Measurements from ENCODE around the gene SETBP1.

SETBP1 gene

DNA sequence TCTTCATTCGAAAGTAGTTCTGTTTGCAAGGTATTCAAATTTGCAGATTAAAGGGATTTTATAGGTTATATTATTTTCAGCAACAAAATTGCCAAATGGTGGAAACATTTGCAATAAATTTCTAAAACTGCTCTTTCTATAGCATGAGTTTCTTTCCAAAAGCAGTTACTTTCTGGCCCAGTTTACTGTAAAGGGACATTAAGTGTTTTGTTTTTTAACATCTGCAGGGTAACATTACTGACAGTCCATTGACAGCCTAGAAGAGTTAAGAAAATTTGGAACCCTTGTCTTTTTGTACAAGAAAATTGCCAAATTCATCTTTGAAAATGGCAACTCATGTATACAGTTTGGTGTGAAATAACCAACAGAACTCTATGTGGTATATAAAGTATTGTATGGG, 375.1 kb downstream of the SETBP1 start:
- H3K4me3 ChIP-seq (replicated peaks; ENCODE audit: low read depth, low read length), result no peak overlapping the region
- no peak for DNase-seq (ENCODE audit: extremely low read depth, insufficient read length)
- no peak for TF ChIP-seq CTCF (IDR thresholded peaks at IDR 0.05; ENCODE audit: insufficient read depth, low read length, poor library complexity, severe bottlenecking)

DNA sequence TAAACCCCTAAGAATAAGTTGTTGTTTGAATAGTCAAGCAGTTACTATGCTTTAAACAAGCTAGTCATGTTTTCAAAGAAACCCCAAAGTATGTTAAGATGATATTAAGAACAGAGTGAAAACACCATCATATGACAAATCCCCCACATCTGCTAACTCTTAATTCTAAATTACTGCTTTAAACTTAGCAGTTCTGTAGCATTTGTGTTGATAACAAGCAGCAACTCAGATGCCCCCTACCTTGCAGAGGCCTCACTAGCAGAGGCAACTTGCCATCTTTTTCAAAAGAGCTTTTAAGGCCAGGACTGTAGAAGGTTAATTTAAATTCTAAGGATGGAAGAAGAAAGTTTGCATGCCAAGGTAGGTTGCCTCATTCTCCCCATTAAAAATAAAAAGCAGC, 376.2 kb downstream of the SETBP1 start:
- no peak for DNase-seq (ENCODE audit: extremely low read depth, insufficient read length)
- Histone ChIP-seq H3K27me3 (replicated peaks; ENCODE audit: control insufficient read depth, insufficient read depth, low read length) (no peaks in the 10 kb centered on the region; the same call in 1 of the 2 replicates), H3K4me3 (replicated peaks; ENCODE audit: low read depth, low read length) (no peak overlapping the region), H3K36me3 (ENCODE audit: control insufficient read depth, insufficient read depth, low read length) (no peaks in the 10 kb centered on the region)
- no peak for TF ChIP-seq CTCF (IDR thresholded peaks at IDR 0.05; ENCODE audit: insufficient read depth, low read length, poor library complexity, severe bottlenecking)

More for the DNA sequence above, 375.1 kb downstream of the SETBP1 start:
- no peaks in the 10 kb centered on the region; the same call in 1 of the 2 replicates for H3K27me3 ChIP-seq (replicated peaks; ENCODE audit: control insufficient read depth, insufficient read depth, low read length)
- H3K36me3 ChIP-seq (ENCODE audit: control insufficient read depth, insufficient read depth, low read length), result no peaks in the 10 kb centered on the region

- no peaks in the 10 kb centered on the region for H3K27me3 ChIP-seq (replicated peaks; ENCODE audit: control insufficient read depth, insufficient read depth, low read length)
- DNase-seq (ENCODE audit: extremely low read depth, insufficient read length), result no peak
- H3K36me3 ChIP-seq (ENCODE audit: control insufficient read depth, insufficient read depth, low read length), result no peaks in the 10 kb centered on the region
- no peak overlapping the region for H3K4me3 ChIP-seq (replicated peaks; ENCODE audit: low read depth, low read length)
- TF ChIP-seq CTCF (IDR thresholded peaks at IDR 0.05; ENCODE audit: insufficient read depth, low read length, poor library complexity, severe bottlenecking), result no peak
Measured at GRCh38 chr18:45057955-45058600, 377.4 kb downstream of the SETBP1 start.

DNA sequence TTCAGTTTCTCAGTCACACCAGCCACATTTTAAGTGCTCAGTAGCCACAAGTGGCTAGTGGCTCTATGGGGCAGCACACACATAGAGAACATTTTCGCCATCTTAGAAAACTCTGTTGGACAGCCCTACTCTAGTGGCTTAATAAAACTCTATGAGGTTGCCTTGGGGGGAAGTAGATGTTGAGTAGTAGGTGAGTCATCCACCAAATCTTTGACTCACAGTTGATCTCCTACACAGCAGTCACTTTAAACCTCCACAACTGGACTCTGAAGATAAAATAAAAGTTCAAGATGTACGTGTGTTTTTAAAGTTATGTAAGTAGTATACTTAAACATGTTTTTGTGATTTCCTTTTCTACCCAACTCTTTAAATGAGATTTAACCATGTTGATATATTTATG, 379.0 kb downstream of the SETBP1 start:
- H3K27me3 ChIP-seq (replicated peaks; ENCODE audit: control insufficient read depth, insufficient read depth, low read length), result no peaks in the 10 kb centered on the region
- H3K4me3 ChIP-seq (replicated peaks; ENCODE audit: low read depth, low read length), result no peak overlapping the region
- DNase-seq (ENCODE audit: extremely low read depth, insufficient read length), result no peak
- H3K36me3 ChIP-seq (ENCODE audit: control insufficient read depth, insufficient read depth, low read length), result no peaks in the 10 kb centered on the region
- no peak for TF ChIP-seq CTCF (IDR thresholded peaks at IDR 0.05; ENCODE audit: insufficient read depth, low read length, poor library complexity, severe bottlenecking)

GRCh38 chr18:45060102-45060501, 379.4 kb downstream of the SETBP1 start:
- Histone ChIP-seq H3K27me3 (replicated peaks; ENCODE audit: control insufficient read depth, insufficient read depth, low read length) (no peaks in the 10 kb centered on the region), H3K4me3 (replicated peaks; ENCODE audit: low read depth, low read length) (no peak overlapping the region), H3K36me3 (ENCODE audit: control insufficient read depth, insufficient read depth, low read length) (no peaks in the 10 kb centered on the region)
- TF ChIP-seq CTCF (IDR thresholded peaks at IDR 0.05; ENCODE audit: insufficient read depth, low read length, poor library complexity, severe bottlenecking), result no peak
- no peak for DNase-seq (ENCODE audit: extremely low read depth, insufficient read length)

DNA sequence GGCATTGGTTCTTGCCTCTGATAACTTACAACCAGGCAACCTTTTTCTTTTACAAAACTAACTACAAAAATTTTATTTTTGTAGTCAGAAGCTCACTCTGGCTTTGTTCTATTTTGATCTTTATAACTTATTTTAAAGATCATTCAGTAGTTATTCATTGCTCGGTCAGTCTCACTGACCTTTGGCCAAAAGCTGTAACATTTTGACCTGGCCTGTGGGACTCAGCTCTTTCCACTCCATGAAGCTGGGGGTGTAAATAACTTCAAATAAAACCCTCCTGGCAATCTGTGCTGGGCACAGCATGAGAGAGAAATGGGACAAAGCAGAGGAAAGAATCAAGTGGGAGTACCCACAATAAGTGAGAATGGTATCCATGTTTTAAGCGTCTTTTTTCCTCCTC, 380.7 kb downstream of the SETBP1 start:
- Histone ChIP-seq H3K36me3 (ENCODE audit: control insufficient read depth, insufficient read depth, low read length) (no peaks in the 10 kb centered on the region), H3K27me3 (replicated peaks; ENCODE audit: control insufficient read depth, insufficient read depth, low read length) (no peaks in the 10 kb centered on the region), H3K4me3 (replicated peaks; ENCODE audit: low read depth, low read length) (no peak overlapping the region)
- no peak for TF ChIP-seq CTCF (IDR thresholded peaks at IDR 0.05; ENCODE audit: insufficient read depth, low read length, poor library complexity, severe bottlenecking)
- no peak for DNase-seq (ENCODE audit: extremely low read depth, insufficient read length)
